Epithelial cell of esophagus (primary cell): Measurements from ENCODE around the gene SSC5D.
"Not testable (repeated sequence)": the region's sequence is repeated elsewhere in the genome, so short reads cannot be mapped to it uniquely, and the experiment has no call there.

Experiments used
- DNase-seq: peaks from one replicate; pipeline ENCODE4 v3.0.0; 2010; ENCODE audit warnings: low read depth
- H3K4me3 ChIP-seq: 2 replicates; pipeline ENCODE4 v1.5.1; 2011; ENCODE audit warnings: mild to moderate bottlenecking, low read length, control low read depth
- TF ChIP-seq, protein P1 (sequence below): IDR thresholded peaks from 2 replicates; pipeline ENCODE4 v1.5.1; 2011; ENCODE audit warnings: low read depth, mild to moderate bottlenecking, low read length, control low read depth, inconsistent platforms; ENCODE audit not compliant: insufficient read depth; ENCODE audit errors: missing control alignments

Gene SSC5D

DNA sequence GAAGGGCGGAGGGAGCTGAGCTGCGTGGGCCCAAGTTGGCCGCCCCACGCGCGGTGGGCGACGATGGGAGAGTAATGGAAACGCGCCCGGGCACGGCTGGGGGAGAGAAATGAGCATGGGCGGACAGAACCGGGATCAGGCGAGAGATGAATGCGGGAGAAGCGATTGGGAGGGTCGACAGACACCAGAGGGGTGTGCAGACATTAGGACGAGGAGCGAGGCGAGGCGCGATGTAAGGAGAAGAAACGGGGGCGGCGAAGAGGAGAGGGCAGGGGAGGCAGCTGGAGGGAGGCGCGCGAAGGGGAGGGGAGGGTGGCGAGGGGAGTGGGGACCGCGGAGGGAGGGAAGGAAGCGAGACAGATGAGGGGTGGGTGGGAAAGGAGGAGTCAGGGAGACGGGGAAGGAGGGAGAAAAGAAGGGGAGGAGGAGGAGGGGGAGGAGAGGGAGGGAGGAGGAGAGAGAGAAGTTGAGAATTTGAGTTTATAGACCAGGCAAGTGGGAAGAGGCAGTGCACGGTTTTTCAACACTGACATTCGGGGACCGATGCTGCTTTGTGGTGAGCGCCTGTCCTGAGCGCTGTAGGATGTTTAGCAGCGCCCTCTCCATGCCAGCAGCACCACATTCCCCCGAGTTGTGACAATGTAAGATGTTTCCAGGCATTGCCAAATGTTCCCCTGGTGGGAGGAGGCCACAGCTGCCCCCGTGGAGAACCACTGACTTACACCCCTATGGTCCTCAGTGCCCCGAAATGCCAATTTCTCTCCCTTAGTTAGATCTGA, 45.0 kb upstream of the SSC5D start, which contains the start of gene SHISA7:
SHISA7 (minus strand) TSS at position 256 of the 779 bp plus-strand sequence. CDS start 437 bp downstream, outside the sequence.
- H3K4me3 ChIP-seq = no peak within 1 kb of the TSS
- TF ChIP-seq, protein P1, sequence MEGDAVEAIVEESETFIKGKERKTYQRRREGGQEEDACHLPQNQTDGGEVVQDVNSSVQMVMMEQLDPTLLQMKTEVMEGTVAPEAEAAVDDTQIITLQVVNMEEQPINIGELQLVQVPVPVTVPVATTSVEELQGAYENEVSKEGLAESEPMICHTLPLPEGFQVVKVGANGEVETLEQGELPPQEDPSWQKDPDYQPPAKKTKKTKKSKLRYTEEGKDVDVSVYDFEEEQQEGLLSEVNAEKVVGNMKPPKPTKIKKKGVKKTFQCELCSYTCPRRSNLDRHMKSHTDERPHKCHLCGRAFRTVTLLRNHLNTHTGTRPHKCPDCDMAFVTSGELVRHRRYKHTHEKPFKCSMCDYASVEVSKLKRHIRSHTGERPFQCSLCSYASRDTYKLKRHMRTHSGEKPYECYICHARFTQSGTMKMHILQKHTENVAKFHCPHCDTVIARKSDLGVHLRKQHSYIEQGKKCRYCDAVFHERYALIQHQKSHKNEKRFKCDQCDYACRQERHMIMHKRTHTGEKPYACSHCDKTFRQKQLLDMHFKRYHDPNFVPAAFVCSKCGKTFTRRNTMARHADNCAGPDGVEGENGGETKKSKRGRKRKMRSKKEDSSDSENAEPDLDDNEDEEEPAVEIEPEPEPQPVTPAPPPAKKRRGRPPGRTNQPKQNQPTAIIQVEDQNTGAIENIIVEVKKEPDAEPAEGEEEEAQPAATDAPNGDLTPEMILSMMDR = no peak
- DNase-seq = no peak

DNA sequence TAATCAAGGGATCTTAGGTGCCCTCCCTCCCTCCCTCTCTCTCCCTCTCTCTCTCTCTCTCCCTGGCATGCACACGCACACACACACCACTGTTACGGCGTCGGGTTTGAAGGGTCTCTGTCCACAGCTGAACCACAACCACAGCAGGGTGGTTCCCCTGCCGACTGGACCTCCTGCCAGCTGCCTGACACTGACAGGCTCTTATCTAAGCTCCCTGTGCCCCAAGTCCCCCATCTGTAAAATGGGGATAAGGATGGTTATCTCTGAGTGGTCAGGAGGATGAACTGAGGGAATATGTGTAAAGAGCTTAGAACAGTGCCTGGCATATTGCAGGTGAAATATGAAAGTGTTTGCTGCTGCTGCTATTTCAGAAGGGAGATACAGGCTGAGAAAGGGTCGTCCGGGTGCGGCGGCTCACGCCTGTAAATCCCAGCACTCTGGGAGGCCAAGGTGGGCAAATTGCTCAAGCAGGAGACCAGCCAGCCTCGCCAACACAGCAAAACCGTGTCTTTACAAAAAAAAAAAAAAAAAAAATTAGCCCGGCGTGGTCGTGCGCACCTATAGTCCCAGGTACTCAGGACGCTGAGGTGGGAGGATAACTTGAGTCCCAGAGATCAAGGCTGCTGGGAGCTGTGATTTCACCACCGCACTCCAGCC, 44.3 kb upstream of the SSC5D start:
- TF ChIP-seq, protein P1 = no peak
- DNase-seq = no peak
- no peak overlapping the region for H3K4me3 ChIP-seq

DNA sequence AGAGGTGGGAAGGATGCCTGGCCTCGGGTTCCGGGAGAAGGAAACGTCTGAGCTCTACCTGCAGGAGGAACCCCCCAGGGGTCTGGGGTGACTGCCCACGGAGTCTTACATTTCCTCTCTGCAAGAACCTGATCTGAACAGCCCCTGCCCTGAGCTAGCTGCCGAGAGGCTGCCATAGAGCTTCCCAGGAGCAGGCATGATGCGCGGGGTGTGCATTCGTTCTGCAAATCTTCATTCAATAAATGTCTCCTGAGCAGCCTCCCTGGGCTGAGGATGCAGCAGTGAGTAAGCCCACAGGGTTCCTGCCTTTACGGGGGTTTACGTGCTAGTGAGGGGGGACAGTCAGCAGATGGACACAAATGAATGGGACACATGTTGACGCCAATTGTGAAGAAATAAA, 43.6 kb upstream of the SSC5D start:
- TF ChIP-seq, protein P1 = no peak
- DNase-seq = no peak
- no peak overlapping the region for H3K4me3 ChIP-seq

DNA sequence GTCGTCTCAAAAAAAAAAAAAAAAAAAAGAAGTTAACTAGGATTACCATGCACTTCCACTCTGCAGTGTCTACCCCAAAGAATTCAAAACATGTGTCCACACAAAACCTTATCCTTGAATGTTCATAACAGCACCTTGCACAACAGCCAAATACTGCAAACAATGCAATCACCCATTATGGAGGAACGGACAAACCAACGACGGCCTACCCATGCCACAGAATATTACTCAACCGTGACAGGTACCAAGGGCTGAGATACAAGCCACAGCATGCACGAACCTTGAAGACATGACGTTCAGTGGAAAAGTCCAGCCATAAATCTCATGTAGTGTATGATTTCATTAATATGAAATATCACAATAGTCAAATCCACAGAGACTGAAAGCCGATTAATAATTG, 42.2 kb upstream of the SSC5D start:
- peak; percentile 98 for DNase-seq
- H3K4me3 ChIP-seq = no peak overlapping the region
- TF ChIP-seq, protein P1 = no peak

DNA sequence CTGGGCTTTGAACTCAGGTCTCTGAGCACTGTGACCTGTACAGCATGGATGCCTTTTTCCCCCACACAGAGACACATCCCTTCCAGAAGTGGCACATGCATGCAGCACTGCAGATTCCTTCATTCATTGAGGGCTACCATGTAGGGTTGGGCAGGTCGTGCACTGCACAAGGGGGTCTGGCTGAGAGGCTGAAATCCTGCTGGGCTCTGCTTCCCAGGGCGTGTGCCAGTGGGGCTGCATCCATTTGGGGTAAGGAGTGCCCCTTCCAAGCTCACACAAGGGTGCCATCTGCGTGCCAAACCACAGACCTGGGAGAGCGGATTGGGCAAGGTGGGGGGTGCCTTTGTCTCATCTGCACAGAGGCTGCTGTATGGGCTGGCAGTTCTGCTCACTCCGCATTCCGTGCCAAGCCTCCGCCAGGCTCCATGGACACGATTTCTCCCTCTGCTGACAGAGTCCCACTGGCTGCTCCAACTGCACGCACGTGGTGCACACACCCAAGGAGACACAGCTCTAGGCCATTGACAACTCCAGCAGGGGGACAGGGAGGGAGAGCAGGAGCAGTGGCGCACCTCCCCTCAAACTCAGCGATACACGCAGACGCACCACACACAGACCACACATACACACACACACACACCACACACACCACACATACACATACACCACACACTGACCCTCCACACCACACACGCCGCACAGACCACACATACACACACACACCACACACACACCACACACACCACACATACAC, 40.6 kb upstream of the SSC5D start:
- peak; percentile 82 for DNase-seq
- TF ChIP-seq, protein P1 = peak; percentile 24
- no peak overlapping the region for H3K4me3 ChIP-seq

DNA sequence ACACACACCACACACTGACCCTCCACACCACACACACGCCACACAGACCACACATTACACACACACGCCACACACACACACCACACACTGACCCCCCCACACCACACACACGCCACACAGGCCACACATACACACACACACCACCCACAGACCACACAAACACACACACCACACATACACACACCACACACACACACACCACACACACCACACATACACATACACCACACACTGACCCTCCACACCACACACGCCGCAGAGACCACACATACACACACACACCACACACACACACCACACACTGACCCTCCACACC, 40.1 kb upstream of the SSC5D start:
- H3K4me3 ChIP-seq, DNase-seq: not testable (repeated sequence)

DNA sequence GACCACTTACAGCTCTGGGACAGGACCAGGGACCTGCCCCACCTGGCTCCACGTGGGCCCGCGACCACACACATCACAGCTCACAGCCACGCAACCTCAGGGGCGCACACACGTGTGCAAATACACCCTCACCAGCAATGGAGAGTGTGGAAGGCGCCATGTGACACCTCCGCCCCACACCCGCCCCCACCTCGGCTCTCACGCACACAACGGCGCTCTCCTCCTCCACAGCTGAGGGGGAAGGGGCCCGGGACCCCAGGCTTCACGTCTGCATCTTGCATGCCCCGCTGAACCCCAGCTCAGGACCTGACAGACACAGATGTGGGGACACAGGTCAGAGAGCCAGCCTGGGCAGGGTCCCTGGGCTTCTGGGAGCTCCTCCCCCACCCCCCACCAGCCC, 38.8 kb upstream of the SSC5D start:
- H3K4me3 ChIP-seq = no peak overlapping the region
- no peak for DNase-seq
- TF ChIP-seq, protein P1 = no peak
